GM12878 (cell line): ENCODE data around the gene CASP4. TPM values are rescaled to one million over a fixed set of nuclear protein-coding genes. Genes with fewer than 3 reads are reported as not detected.

Source experiments
- ATAC-seq: fragments of 200-7000 bp; cut with Tn5 transposase; 3 replicates; pipeline ENCODE4 v1.9.1; 2020; ENCODE audit warnings: mild to moderate bottlenecking, moderate library complexity
- BruUV-seq: library from RNA; stranded (reverse); fragments of 400-500 nt; replicated peaks from 2 replicates; lab custom pipeline; 2021; lab: Mats Ljungman, UMichigan
- CTCF ChIA-PET: fragments of 300-600 bp; sonication (Branson Sonifier 250); formaldehyde crosslinking; extraction: SDS; loops from one replicate; lab custom pipeline; 2021; ENCODE audit warnings: inconsistent platforms; lab: Yijun Ruan, JAX
- POLR2A ChIA-PET: fragments of 350-600 bp; formaldehyde crosslinking; extraction: SDS; loops from one replicate; lab custom pipeline; 2021; ENCODE audit warnings: inconsistent platforms; lab: Charles Lee
- RAD21 ChIA-PET: fragments of 300-600 bp; sonication (Branson Sonifier 250); formaldehyde crosslinking; loops from one replicate; lab custom pipeline; 2023; ENCODE audit warnings: antibody characterized with exemption; ENCODE audit not compliant: unreplicated experiment; lab: Charles Lee
- SMC1A ChIA-PET: fragments of 300-600 bp; sonication (Branson Sonifier 250); formaldehyde crosslinking; loops from one replicate; lab custom pipeline; 2023; ENCODE audit not compliant: unreplicated experiment, uncharacterized antibody; lab: Charles Lee
- DNase-seq: peaks from one replicate; pipeline ENCODE4 v3.0.0-alpha.2; 2011; ENCODE audit warnings: low read depth, low spot score
- FAIRE-seq: peaks from 3 replicates; lab custom pipeline; 2011; peaks lifted over from hg19 to GRCh38; lab: Jason Lieb, UNC
- H2AFZ ChIP-seq: 2 replicates; pipeline ENCODE4 v1.6.0; 2011; ENCODE audit warnings: low read depth, low read length, control low read depth; ENCODE audit not compliant: control insufficient read depth
- H3K27ac ChIP-seq: 2 replicates; pipeline ENCODE4 v1.5.1; 2011; ENCODE audit warnings: control low read depth; ENCODE audit not compliant: control insufficient read depth, insufficient read depth
- H3K27me3 ChIP-seq, 2 experiments: replicated peaks in 1 of 2; 2 replicates each; pipeline versions ENCODE4 v1.6.0 to v1.6.1; 2011; ENCODE audit warnings: low read length in 1 of 2; ENCODE audit not compliant: control insufficient read depth in 2 of 2, insufficient read depth in 2 of 2
- H3K36me3 ChIP-seq, 2 experiments: 2 replicates each; pipeline ENCODE4 v1.5.1; 2011; ENCODE audit warnings: low read length in 1 of 2; ENCODE audit not compliant: control insufficient read depth in 2 of 2, insufficient read depth in 2 of 2
- H3K4me1 ChIP-seq: 2 replicates; pipeline ENCODE4 v1.6.1; 2011; ENCODE audit warnings: mild to moderate bottlenecking, low read length, moderate library complexity, mixed read lengths; ENCODE audit not compliant: control insufficient read depth, insufficient read depth
- H3K4me2 ChIP-seq: 2 replicates; pipeline ENCODE4 v1.6.0; 2011; ENCODE audit warnings: control low read depth; ENCODE audit not compliant: control insufficient read depth, insufficient read depth
- H3K4me3 ChIP-seq: fragments of 200-600 bp; sonication (generic); 2 replicates; pipeline ENCODE4 v1.5.1; 2016
- H3K79me2 ChIP-seq: 2 replicates; pipeline ENCODE4 v1.6.0; 2011; ENCODE audit warnings: low read length; ENCODE audit not compliant: control insufficient read depth, insufficient read depth
- H3K9ac ChIP-seq: 2 replicates; pipeline ENCODE4 v1.8.0; 2011; ENCODE audit warnings: low read length, control low read depth, mixed read lengths; ENCODE audit not compliant: control insufficient read depth, insufficient read depth
- H3K9me3 ChIP-seq: replicated peaks from 3 replicates; pipeline ENCODE4 v1.5.1; 2011; ENCODE audit warnings: mild to moderate bottlenecking, low read length; ENCODE audit not compliant: control insufficient read depth, insufficient read depth
- H4K20me1 ChIP-seq: 2 replicates; pipeline ENCODE4 v1.6.0; 2011; ENCODE audit not compliant: control insufficient read depth, insufficient read depth
- BHLHE40 ChIP-seq, 2 experiments: fragments of 450-650 bp in 1 of 2; IDR thresholded peaks; 2 replicates each; pipeline ENCODE4 v1.6.1; 2011 to 2017; ENCODE audit warnings: low read depth in 2 of 2, borderline replicate concordance in 1 of 2, improper control_type of control experiment in 1 of 2, low read length in 1 of 2, mild to moderate bottlenecking in 1 of 2
- CBX3 ChIP-seq: fragments of 200-600 bp; sonication (generic); IDR thresholded peaks from 2 replicates; pipeline ENCODE4 v1.6.1; 2016; ENCODE audit warnings: low read depth, borderline replicate concordance
- CHD1 ChIP-seq: IDR thresholded peaks from 2 replicates; pipeline ENCODE4 v1.6.1; 2012; ENCODE audit warnings: low read depth, low read length, improper control_type of control experiment
- CREM ChIP-seq: IDR thresholded peaks from 2 replicates; pipeline ENCODE4 v1.6.1; 2014; ENCODE audit warnings: antibody characterized with exemption, low read depth
- EP300 ChIP-seq, 2 experiments: fragments of 150-350 bp in 1 of 2; IDR thresholded peaks; 2 replicates each; pipeline ENCODE4 v1.6.1; 2011 to 2012; ENCODE audit warnings: low read depth in 2 of 2, low read length in 2 of 2, borderline replicate concordance in 1 of 2, improper control_type of control experiment in 1 of 2, inconsistent platforms in 1 of 2; ENCODE audit not compliant: control insufficient read depth in 1 of 2
- ESRRA ChIP-seq: IDR thresholded peaks from 2 replicates; pipeline ENCODE4 v1.6.1; 2012; ENCODE audit warnings: mild to moderate bottlenecking, low read length, improper control_type of control experiment
- HDAC2 ChIP-seq: fragments of 200-600 bp; sonication (generic); IDR thresholded peaks from 2 replicates; pipeline ENCODE4 v1.6.1; 2017
- IKZF1 ChIP-seq: fragments of 450-650 bp; conservative IDR thresholded peaks from 2 replicates; pipeline ENCODE4 v1.6.1; 2017; ENCODE audit warnings: antibody characterized with exemption, mild to moderate bottlenecking
- MEF2A ChIP-seq: IDR thresholded peaks from 2 replicates; pipeline ENCODE4 v1.6.1; 2011; ENCODE audit warnings: low read depth, mild to moderate bottlenecking, low read length, moderate library complexity; ENCODE audit not compliant: insufficient read depth
- MEF2B ChIP-seq: fragments of 450-650 bp; IDR thresholded peaks from 2 replicates; pipeline ENCODE4 v1.6.1; 2018; ENCODE audit warnings: mild to moderate bottlenecking, moderate library complexity; ENCODE audit not compliant: partially characterized antibody, poor library complexity, severe bottlenecking
- WGBS: methylation state at CpG from one replicate; pipeline ENCODE4 v1.1.6; 2016; ENCODE audit warnings: low lambda C conversion rate; ENCODE audit not compliant: insufficient replicate concordance, insufficient coverage; ENCODE audit errors: missing lambda C conversion rate; 5-methylcytosine and 5-hydroxymethylcytosine counted together
- in situ Hi-C: fragments of 300-500 bp; cut with MboI; formaldehyde crosslinking; loops from 9 replicates; pipeline ENCODE4 v1.14.3; 2018; ENCODE audit warnings: mixed read lengths
- intact Hi-C: fragments of 100-400 bp; cut with micrococcal nuclease; formaldehyde crosslinking; loops from one replicate; pipeline ENCODE4 v1.14.2; 2022; ENCODE audit not compliant: unreplicated experiment
- polyA plus RNA-seq, 11 experiments: library from polyadenylated mRNA; depleted of rRNA in 4 of 11; unstranded in 6 of 11; stranded (reverse) in 5 of 11; fragments of >200 nt; fragmentation: Nextera tagmentation in 4 of 11; fragmentation: Illumina TruSeq in 1 of 11; extraction: Ambion mirVana in 4 of 11; extraction: Trizol in 1 of 11; gene quantifications; 1 replicate in 1 of 11; 2 replicates in 10 of 11; pipeline versions ENCODE4 v1.2.1 to v1.2.3, GENCODE V29; 2011 to 2016; ENCODE audit warnings: inconsistent platforms in 2 of 11, missing spikeins in 2 of 11, low read depth in 1 of 11
- total RNA-seq, 4 experiments: library from RNA; depleted of rRNA in 3 of 4; stranded (reverse); fragments of >200 nt in 3 of 4; fragmentation: Illumina TruSeq in 1 of 4; extraction: Trizol in 1 of 4; gene quantifications; 2 replicates each; pipeline versions ENCODE4 v1.2.1 to v1.2.3, GENCODE V29; 2013 to 2021
- TF ChIP-seq, protein P1 (sequence below): IDR thresholded peaks from 2 replicates; pipeline ENCODE4 v1.6.1; 2011; ENCODE audit warnings: borderline replicate concordance, low read depth, mild to moderate bottlenecking, moderate library complexity, low read length; ENCODE audit not compliant: insufficient read depth, poor library complexity, severe bottlenecking
- TF ChIP-seq, protein P2 (sequence below): fragments of 150-350 bp; IDR thresholded peaks from 2 replicates; pipeline ENCODE4 v1.6.1; 2016; ENCODE audit warnings: low read depth, low read length
- TF ChIP-seq, protein P3 (sequence below): fragments of 150-350 bp; IDR thresholded peaks from 2 replicates; pipeline ENCODE4 v1.6.1; 2014; ENCODE audit warnings: mild to moderate bottlenecking, low read depth, low read length

CASP4 gene
- total and polyA plus RNA-seq, 10 of the 15 experiments (the other 5 are each of a cell fraction or from before 2014, with no cell fraction given): 25.3 to 113 (median 50.0) TPM

DNA sequence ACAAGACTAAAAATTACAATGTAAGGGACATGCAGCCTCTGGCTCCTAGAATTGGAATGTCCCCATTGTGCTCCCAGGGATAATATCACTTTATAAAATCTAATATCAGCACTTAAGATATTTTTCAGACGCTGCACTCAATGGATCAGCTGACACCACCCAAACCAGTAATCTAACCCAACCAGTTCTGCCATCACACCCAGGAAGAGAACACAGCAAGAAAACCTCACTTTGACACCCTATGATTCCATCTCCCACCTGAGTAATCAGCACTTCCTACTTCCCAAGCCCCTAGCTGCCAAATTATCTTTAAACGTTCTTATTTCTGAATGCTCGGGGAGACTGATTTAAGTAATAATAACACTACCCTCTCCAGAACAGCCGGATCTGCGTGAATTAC lies 2.6 kb downstream of the CASP4 start:
- ATAC-seq (no peak), DNase-seq (no peak), FAIRE-seq (no peak)
- Histone ChIP-seq H3K27me3 (no peaks in the 10 kb centered on the region), H3K9me3 (no peaks in the 10 kb centered on the region), H4K20me1 (no peaks in the 10 kb centered on the region), H3K36me3 (no peaks in the 10 kb centered on the region), H3K27ac (no peak overlapping the region), H3K4me1 (peaks cover 4% of the 10 kb centered on the region), H3K4me3 (no peak overlapping the region), H3K79me2 (peaks cover 4% of the 10 kb centered on the region), H3K4me2 (0 out of 2 replicates have a peak overlapping the region, but pooled peaks have one; percentile 8), H2AFZ (no peak overlapping the region), H3K9ac (no peak overlapping the region)
- in situ Hi-C loops: no loop called here
- SMC1A ChIA-PET: interaction anchor here (6.4 kb wide), 1 partner anchor 13 kb away, joined by 28 read pairs; no protein-coding TSS in a partner anchor
- RAD21 ChIA-PET: no interaction called here
- POLR2A ChIA-PET: no interaction called here
- 89% methylated on average over 5 of the region's 5 CpGs for WGBS
- intact Hi-C loops: no loop called here
- no TSS peak for BruUV-seq
- CTCF ChIA-PET: interaction anchor here (3.3 kb wide), 1 partner anchor 18 kb away, joined by 15 read pairs; no protein-coding TSS in a partner anchor
- TF ChIP-seq HDAC2: no peak
- no peak for TF ChIP-seq CHD1
- TF ChIP-seq IKZF1: no peak
- no peak for TF ChIP-seq MEF2B
- TF ChIP-seq CBX3: no peak
- TF ChIP-seq, protein P1, sequence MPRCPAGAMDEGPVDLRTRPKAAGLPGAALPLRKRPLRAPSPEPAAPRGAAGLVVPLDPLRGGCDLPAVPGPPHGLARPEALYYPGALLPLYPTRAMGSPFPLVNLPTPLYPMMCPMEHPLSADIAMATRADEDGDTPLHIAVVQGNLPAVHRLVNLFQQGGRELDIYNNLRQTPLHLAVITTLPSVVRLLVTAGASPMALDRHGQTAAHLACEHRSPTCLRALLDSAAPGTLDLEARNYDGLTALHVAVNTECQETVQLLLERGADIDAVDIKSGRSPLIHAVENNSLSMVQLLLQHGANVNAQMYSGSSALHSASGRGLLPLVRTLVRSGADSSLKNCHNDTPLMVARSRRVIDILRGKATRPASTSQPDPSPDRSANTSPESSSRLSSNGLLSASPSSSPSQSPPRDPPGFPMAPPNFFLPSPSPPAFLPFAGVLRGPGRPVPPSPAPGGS: no peak
- no peak for TF ChIP-seq CREM
- TF ChIP-seq BHLHE40 (IDR thresholded peaks at IDR 0.05; ENCODE audit: borderline replicate concordance in 1 of 2, low read depth in 2 of 2, low read length in 1 of 2): no peak
- TF ChIP-seq, protein P2, sequence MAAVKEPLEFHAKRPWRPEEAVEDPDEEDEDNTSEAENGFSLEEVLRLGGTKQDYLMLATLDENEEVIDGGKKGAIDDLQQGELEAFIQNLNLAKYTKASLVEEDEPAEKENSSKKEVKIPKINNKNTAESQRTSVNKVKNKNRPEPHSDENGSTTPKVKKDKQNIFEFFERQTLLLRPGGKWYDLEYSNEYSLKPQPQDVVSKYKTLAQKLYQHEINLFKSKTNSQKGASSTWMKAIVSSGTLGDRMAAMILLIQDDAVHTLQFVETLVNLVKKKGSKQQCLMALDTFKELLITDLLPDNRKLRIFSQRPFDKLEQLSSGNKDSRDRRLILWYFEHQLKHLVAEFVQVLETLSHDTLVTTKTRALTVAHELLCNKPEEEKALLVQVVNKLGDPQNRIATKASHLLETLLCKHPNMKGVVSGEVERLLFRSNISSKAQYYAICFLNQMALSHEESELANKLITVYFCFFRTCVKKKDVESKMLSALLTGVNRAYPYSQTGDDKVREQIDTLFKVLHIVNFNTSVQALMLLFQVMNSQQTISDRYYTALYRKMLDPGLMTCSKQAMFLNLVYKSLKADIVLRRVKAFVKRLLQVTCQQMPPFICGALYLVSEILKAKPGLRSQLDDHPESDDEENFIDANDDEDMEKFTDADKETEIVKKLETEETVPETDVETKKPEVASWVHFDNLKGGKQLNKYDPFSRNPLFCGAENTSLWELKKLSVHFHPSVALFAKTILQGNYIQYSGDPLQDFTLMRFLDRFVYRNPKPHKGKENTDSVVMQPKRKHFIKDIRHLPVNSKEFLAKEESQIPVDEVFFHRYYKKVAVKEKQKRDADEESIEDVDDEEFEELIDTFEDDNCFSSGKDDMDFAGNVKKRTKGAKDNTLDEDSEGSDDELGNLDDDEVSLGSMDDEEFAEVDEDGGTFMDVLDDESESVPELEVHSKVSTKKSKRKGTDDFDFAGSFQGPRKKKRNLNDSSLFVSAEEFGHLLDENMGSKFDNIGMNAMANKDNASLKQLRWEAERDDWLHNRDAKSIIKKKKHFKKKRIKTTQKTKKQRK: no peak
- no peak for TF ChIP-seq EP300 (IDR thresholded peaks at IDR 0.05; ENCODE audit: borderline replicate concordance in 1 of 2, control insufficient read depth in 1 of 2, low read depth in 2 of 2, low read length in 2 of 2)
- TF ChIP-seq, protein P3, sequence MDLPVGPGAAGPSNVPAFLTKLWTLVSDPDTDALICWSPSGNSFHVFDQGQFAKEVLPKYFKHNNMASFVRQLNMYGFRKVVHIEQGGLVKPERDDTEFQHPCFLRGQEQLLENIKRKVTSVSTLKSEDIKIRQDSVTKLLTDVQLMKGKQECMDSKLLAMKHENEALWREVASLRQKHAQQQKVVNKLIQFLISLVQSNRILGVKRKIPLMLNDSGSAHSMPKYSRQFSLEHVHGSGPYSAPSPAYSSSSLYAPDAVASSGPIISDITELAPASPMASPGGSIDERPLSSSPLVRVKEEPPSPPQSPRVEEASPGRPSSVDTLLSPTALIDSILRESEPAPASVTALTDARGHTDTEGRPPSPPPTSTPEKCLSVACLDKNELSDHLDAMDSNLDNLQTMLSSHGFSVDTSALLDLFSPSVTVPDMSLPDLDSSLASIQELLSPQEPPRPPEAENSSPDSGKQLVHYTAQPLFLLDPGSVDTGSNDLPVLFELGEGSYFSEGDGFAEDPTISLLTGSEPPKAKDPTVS: no peak
- TF ChIP-seq ESRRA: no peak
- TF ChIP-seq MEF2A: no peak
